GM23338 (cell line): ENCODE data around the gene SLC25A48.

Source experiments
- CREB1 ChIP-seq: fragments of 250-450 bp; sonication (Bioruptor Pico); IDR thresholded peaks from 2 replicates; pipeline ENCODE4 v1.5.0; 2020; ENCODE audit warnings: low read depth, mild to moderate bottlenecking, moderate library complexity
- CTCF ChIP-seq, 2 experiments: fragments of 200-600 bp in 1 of 2; sonication (generic) in 1 of 2; conservative IDR thresholded peaks; 2 replicates each; pipeline versions ENCODE4 v1.5.1 to v1.6.1; 2016 to 2017; ENCODE audit warnings: antibody characterized with exemption in 2 of 2, low read depth in 2 of 2, mild to moderate bottlenecking in 2 of 2, moderate library complexity in 1 of 2
- EZH2 ChIP-seq: fragments of 200-600 bp; sonication (generic); IDR thresholded peaks from one replicate; pipeline ENCODE4 v1.8.0; 2017; ENCODE audit warnings: antibody characterized with exemption, mild to moderate bottlenecking, low read depth; ENCODE audit not compliant: unreplicated experiment
- EZH2phosphoT487 ChIP-seq: fragments of 200-600 bp; sonication (generic); IDR thresholded peaks from one replicate; pipeline ENCODE4 v1.8.1; 2018; ENCODE audit warnings: antibody characterized with exemption; ENCODE audit not compliant: unreplicated experiment
- JUNB ChIP-seq: IDR thresholded peaks from one replicate; pipeline ENCODE4 v1.6.1; 2016; ENCODE audit warnings: antibody characterized with exemption; ENCODE audit not compliant: unreplicated experiment
- POLR2AphosphoS5 ChIP-seq: IDR thresholded peaks from 2 replicates; pipeline ENCODE4 v1.6.1; 2016; ENCODE audit warnings: antibody characterized with exemption, low read depth
- REST ChIP-seq: IDR thresholded peaks from one replicate; pipeline ENCODE4 v1.6.1; 2018; ENCODE audit warnings: antibody characterized with exemption; ENCODE audit not compliant: unreplicated experiment

GRCh38 chr5:135876146-135876545 lies 41.7 kb downstream of the SLC25A48 start:
- TF ChIP-seq EZH2phosphoT487 (no peak), POLR2AphosphoS5 (no peak), CTCF (conservative IDR thresholded peaks at IDR 0.05; ENCODE audit: low read depth in 2 of 2) (no peak), EZH2 (no peak), CREB1 (CRISPR knock-in tag) (no peak), JUNB (no peak), REST (no peak)
